ENCODE measurements around the gene DIAPH3. TPM values are rescaled to one million over a fixed set of nuclear protein-coding genes. Genes with fewer than 3 reads are reported as not detected.

Gene DIAPH3
- total RNA-seq, 1 donor from 2014 or later: 5.8 TPM

GRCh38 chr13:60152114-60152513 is 11.6 kb downstream of the DIAPH3 start:
- no peak for DNase-seq

- DNase-seq: no peak
Measured at GRCh38 chr13:60150538-60150937, 13.2 kb downstream of the DIAPH3 start.

GRCh38 chr13:60148918-60149317 is 14.8 kb downstream of the DIAPH3 start:
- DNase-seq: no peak

- DNase-seq: no peak
Measured at GRCh38 chr13:60147361-60147760, 16.4 kb downstream of the DIAPH3 start.

- no peak for DNase-seq
Measured at GRCh38 chr13:60146471-60146870, 17.3 kb downstream of the DIAPH3 start.

- DNase-seq: no peak
Measured at GRCh38 chr13:60143775-60144174, 20.0 kb downstream of the DIAPH3 start.

- no peak for DNase-seq
Measured at GRCh38 chr13:60139272-60139671, 24.5 kb downstream of the DIAPH3 start.

- DNase-seq: no peak
Measured at GRCh38 chr13:60138674-60139073, 25.1 kb downstream of the DIAPH3 start.

- DNase-seq: no peak
Measured at GRCh38 chr13:60137911-60138560, 25.7 kb downstream of the DIAPH3 start.

GRCh38 chr13:60135344-60135743 is 28.4 kb downstream of the DIAPH3 start:
- DNase-seq: no peak

- DNase-seq: no peak
Measured at GRCh38 chr13:60134376-60134775, 29.4 kb downstream of the DIAPH3 start.

GRCh38 chr13:60121337-60121687 is 42.4 kb downstream of the DIAPH3 start:
- DNase-seq: no peak

GRCh38 chr13:60120617-60121336 is 43.0 kb downstream of the DIAPH3 start:
- DNase-seq: no peak

- DNase-seq: no peak
Measured at GRCh38 chr13:60118696-60119400, 44.9 kb downstream of the DIAPH3 start.

- DNase-seq: no peak
Measured at GRCh38 chr13:60114499-60115028, 49.2 kb downstream of the DIAPH3 start.

GRCh38 chr13:60112771-60113170 is 51.0 kb downstream of the DIAPH3 start:
- DNase-seq: no peak

GRCh38 chr13:60111691-60112090 is 52.0 kb downstream of the DIAPH3 start:
- no peak for DNase-seq

GRCh38 chr13:60109285-60109684 is 54.4 kb downstream of the DIAPH3 start:
- no peak for DNase-seq

- DNase-seq: no peak
Measured at GRCh38 chr13:60108589-60108988, 55.1 kb downstream of the DIAPH3 start.

GRCh38 chr13:60099631-60100420 is 63.9 kb downstream of the DIAPH3 start:
- no peak for DNase-seq

- DNase-seq: no peak
Measured at GRCh38 chr13:60095300-60095699, 68.4 kb downstream of the DIAPH3 start.

- DNase-seq: no peak
Measured at GRCh38 chr13:60094385-60095088, 69.2 kb downstream of the DIAPH3 start.

All from occipital lobe (tissue), 2 donors.